Left lobe of liver (tissue), 2 donors: ENCODE results near the gene PLOD3. TPM values are rescaled to one million over a fixed set of nuclear protein-coding genes. Genes with fewer than 3 reads are reported as not detected.

ENCODE experiments used
- ATAC-seq: fragments of 200-7000 bp; cut with Tn5 transposase; one replicate; pipeline ENCODE4 v1.9.1; 2020; ENCODE audit warnings: mild to moderate bottlenecking, moderate library complexity
- DNase-seq: peaks from one replicate; pipeline ENCODE4 v3.0.0-alpha.2; 2020; ENCODE audit warnings: low spot score
- total RNA-seq: library from RNA; stranded (reverse); gene quantifications from one replicate; pipeline ENCODE4 v1.2.1, GENCODE V29; 2021
- donor health status: DM: no; HTN: no; CAD: no; lungs with moderate emphysema.
- donor health status: DM: no; HTN: yes; CAD: no.

Gene PLOD3
- total RNA-seq, 1 donor from 2014 or later: 54.8 TPM

DNA sequence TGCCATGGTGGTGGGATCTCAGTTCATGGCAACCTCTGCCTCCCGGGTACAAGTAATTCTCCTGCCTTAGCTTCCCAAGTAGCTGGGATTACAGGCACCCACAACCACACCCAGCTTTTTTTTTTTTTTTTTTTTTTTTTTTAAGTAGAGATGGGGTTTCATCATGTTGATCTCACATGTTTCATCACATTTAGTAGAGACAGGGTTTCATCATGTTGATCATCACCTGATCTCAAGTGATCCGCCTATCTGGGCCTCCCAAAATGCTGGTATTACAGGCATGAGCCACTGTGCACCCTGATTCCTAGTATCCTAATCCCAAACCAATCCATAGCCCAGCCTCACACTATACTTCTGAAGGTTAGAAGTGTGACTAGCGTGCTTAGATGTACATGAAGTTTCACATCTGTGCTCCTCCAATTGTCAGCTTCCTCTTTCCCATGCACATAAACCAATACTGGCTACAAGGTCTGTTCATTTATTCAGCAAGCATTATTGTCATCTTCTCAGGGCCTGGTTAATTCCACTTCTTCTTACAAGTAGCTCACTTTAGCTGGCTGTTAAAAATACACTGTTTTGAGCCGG, 30.4 kb downstream of the PLOD3 start:
- ATAC-seq (no peak), DNase-seq (no peak)

DNA sequence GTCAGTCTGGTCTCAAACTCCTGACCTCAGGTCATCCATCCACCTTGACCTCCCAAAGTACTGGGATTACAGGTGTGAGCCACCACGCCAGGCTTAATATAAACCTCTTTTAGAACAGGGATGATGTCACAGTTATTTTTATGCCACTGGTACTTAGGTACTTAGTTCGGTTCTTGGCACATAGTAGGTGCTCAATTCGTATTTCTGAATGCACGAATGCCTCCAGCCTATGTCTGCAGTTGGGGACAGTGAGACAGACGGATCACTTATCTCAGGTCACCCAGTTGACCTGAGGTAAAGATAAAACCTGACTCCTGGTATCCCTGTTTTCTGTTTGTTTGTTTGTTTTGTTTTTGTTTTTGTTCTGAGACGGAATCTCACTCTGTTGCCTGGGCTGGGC, 31.2 kb downstream of the PLOD3 start:
- ATAC-seq (no peak), DNase-seq (no peak)

- DNase-seq (no peak), ATAC-seq (peak; percentile 45)
Observed at GRCh38 chr7:101185258-101185839, 32.0 kb downstream of the PLOD3 start.

- DNase-seq: no peak
Observed at GRCh38 chr7:101180130-101180755, 37.1 kb downstream of the PLOD3 start, which contains the start of gene NAT16. TSS of gene NAT16 (minus strand) at chr7:101180293. CDS start at chr7:101174807, 5,486 bp downstream.

DNA sequence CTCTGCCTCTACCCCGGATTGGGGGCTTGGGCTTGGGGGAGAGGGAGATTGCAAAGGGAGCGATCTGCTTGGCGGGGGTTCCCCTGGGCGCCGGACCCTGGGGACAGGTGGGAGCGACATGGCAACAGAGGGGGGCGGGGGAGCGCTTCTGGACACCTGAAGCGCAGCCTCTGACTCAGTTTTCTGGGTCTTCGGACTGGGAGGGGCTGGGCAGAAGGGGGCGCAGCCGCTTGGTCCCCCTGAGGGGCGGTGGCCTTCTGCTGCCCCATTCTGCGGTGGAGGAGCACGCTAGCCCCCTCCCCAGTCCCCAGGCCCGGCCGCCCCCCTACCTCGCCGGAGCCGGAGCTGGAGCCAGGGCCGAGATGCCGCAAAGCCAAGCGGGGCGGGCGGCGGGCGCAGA, 37.7 kb downstream of the PLOD3 start:
- DNase-seq (no peak), ATAC-seq (no peak)

More at GRCh38 chr7:101180130-101180755, 37.1 kb downstream of the PLOD3 start, which contains the start of gene NAT16:
- ATAC-seq: no peak

- ATAC-seq (no peak), DNase-seq (no peak)
Observed at GRCh38 chr7:101179117-101179516, 38.3 kb downstream of the PLOD3 start.

DNA sequence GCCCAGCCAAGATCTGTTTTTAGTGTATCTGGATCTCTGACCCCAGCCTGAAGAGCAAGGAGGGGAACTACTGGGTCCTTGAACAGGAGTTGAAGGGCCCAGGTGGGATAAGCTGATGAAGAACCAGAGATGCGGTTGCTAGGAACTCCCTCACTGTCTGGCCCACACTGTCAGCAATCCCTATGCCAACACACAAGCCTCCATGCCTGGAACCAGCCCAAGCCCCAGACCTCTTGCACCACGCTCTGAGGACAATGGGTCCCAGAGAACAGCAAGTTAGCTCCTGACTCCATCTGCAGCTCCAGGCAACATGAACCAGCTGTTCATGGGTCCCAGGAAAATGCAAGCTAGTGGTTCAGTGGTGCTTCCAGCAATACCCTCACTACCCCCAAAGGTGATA, 39.7 kb downstream of the PLOD3 start:
- DNase-seq: no peak

GRCh38 chr7:101175664-101176063, 41.7 kb downstream of the PLOD3 start:
- ATAC-seq (peak; percentile 46), DNase-seq (no peak)

More for the DNA sequence above, 39.7 kb downstream of the PLOD3 start:
- ATAC-seq: no peak

- DNase-seq (no peak), ATAC-seq (no peak)
Observed at GRCh38 chr7:101174322-101174854, 43.0 kb downstream of the PLOD3 start.

DNA sequence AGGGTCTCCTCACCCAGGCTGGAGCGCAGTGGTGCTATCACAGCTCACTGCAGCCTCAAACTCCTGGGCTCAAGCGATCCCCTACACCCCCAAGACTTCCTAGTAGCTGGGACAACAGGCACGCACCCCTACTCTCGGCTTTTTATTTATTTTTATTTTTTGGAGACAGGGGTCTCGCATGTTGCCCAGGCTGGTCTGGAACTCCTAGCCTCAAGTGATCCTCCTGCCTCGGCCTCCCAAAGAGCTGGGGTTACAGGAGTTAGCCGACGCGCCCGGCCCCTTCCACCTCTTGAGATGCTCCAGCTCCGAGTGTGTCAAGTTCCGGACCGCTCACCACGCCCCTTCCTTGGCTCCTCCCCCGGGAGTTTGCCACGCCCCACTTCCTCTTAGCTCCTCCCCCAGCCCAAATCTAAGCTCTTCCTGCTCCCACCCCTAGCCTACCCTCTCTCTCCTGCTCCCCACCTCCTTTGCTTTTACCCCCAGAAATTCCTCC, 43.6 kb downstream of the PLOD3 start:
- ATAC-seq (no peak), DNase-seq (no peak)

DNA sequence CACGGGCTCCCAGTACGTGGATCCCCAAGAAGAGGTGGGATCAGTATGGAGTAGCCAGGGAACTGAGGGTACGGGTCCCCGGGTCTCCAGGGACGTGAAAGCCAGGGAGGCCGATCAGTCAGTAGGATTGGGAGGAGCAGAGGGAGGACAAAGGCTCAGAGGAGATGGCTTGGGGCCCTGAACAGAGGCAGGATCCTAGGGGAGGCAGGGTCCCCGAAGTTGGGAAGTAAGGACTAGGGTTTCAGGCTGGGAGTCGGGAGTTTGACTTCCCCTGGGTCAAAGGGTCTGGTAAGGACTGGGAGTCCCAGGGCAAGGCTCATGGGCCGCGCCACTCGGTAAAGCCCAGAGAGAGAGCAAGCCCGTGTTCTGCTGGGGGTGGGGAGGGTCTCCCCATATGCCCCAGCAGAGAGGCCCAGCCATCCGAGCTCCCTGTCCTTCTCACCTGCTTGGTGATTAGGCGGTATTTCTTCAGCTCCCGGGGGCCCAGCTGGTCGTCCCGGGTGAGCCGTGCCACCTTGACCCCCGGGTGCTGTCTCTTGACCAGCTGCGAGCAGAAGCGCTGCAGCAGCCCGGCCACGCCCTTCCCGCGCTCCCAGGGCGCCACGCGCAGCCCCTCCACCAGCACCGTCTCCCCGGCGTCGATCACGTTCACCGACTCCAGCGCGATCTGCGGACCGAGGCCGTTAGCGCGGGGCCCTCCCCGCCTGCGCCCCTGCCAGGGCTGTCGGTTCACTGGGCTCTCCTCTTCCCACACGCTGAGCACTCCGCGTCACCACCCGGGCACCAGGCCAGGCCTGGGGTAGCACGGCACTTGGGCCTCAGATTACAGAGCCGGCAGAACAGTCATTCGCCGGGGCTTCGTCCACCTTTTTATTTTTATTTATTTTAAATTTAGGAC, 44.3 kb downstream of the PLOD3 start:
- ATAC-seq: peak; percentile 79

GRCh38 chr7:101172005-101172853, 45.2 kb downstream of the PLOD3 start:
- DNase-seq (no peak), ATAC-seq (no peak)

More for the DNA sequence above, 44.3 kb downstream of the PLOD3 start:
- DNase-seq: peak; percentile 81

DNA sequence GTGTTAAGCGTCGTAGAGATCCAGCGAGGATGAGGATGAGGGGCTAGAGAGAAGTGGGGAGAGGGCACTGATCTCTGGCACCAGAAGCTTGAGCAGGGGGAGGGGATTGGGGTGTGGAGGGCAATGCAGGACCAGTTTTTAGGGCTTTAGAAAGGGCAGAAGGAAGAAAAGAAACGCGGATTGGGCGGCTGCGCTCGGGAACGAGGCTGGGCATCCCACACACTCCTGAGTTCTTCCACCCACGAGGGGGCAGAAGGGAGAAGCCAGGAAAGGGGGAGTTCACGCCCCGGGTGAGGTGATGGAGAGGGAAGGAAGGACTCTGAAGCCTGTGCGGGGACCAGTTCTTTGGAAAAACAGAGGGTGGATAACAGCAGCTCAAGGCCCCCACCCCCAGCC, 45.9 kb downstream of the PLOD3 start:
- no peak for ATAC-seq

GRCh38 chr7:101170617-101171441, 46.6 kb downstream of the PLOD3 start:
- ATAC-seq (no peak), DNase-seq (no peak)

More for the DNA sequence above, 45.9 kb downstream of the PLOD3 start:
- no peak for DNase-seq

- DNase-seq: peak; percentile 74
- ATAC-seq: peak; percentile 75
Observed at GRCh38 chr7:101169838-101170551, 47.4 kb downstream of the PLOD3 start.

GRCh38 chr7:101169110-101169837, 48.1 kb downstream of the PLOD3 start:
- no peak for DNase-seq
- no peak for ATAC-seq

GRCh38 chr7:101168412-101169049, 48.9 kb downstream of the PLOD3 start:
- ATAC-seq (no peak), DNase-seq (no peak)
